ENCODE data around the gene ELP6. TPM values are rescaled to one million over a fixed set of nuclear protein-coding genes. Genes with fewer than 3 reads are reported as not detected.

The ELP6 gene
- total and polyA plus RNA-seq, 9 of the 15 experiments (the other 6 are each of a cell fraction or from before 2014, with no cell fraction given): 76.9 to 198 (median 83.3) TPM

- no peak for TF ChIP-seq SLC30A9 (CRISPR knock-in tag; IDR thresholded peaks at IDR 0.05)
- TF ChIP-seq CBFB (CRISPR knock-in tag; IDR thresholded peaks at IDR 0.05): 0 out of 2 replicates have a peak, but pooled peaks have one; percentile 25
- TF ChIP-seq SAP30 (IDR thresholded peaks at IDR 0.05; ENCODE audit: borderline replicate concordance, insufficient read depth, low read depth, low read length, poor library complexity, severe bottlenecking): peak; percentile 25
- TF ChIP-seq ZNF57 (CRISPR knock-in tag; IDR thresholded peaks at IDR 0.05): no peak
- 0 out of 2 replicates have a peak, but pooled peaks have one; percentile 51 for TF ChIP-seq ZBTB5 (IDR thresholded peaks at IDR 0.05)
- TF ChIP-seq TRIM25 (IDR thresholded peaks at IDR 0.05; ENCODE audit: borderline replicate concordance): peak; percentile 78; the same call in 1 of the 2 replicates
- peak; percentile 31; the same call in 1 of the 2 replicates for TF ChIP-seq CC2D1A (IDR thresholded peaks at IDR 0.05)
- TF ChIP-seq ZNF778 (CRISPR knock-in tag; IDR thresholded peaks at IDR 0.05): no peak
- peak; percentile 92 for TF ChIP-seq CHD1 (IDR thresholded peaks at IDR 0.05; ENCODE audit: low read length)
- peak; percentile 15; the same call in 1 of the 2 replicates for TF ChIP-seq ZEB2 (IDR thresholded peaks at IDR 0.05)
- TF ChIP-seq E2F3 (CRISPR knock-in tag; IDR thresholded peaks at IDR 0.05): no peak
- TF ChIP-seq MCM7 (IDR thresholded peaks at IDR 0.05): 0 out of 4 replicates have a peak, but pooled peaks of 1 of the 2 experiments have one; percentile 11
- peak; percentile 61; the same call in 1 of the 2 replicates for TF ChIP-seq BCOR (IDR thresholded peaks at IDR 0.05)
- TF ChIP-seq RERE (CRISPR knock-in tag; IDR thresholded peaks at IDR 0.05; ENCODE audit: borderline replicate concordance): 0 out of 2 replicates have a peak, but pooled peaks have one; percentile 62
- 0 out of 2 replicates have a peak, but pooled peaks have one; percentile 16 for TF ChIP-seq BCL6 (CRISPR knock-in tag; IDR thresholded peaks at IDR 0.05)
- 0 out of 2 replicates have a peak, but pooled peaks have one; percentile 58 for TF ChIP-seq SRSF3 (IDR thresholded peaks at IDR 0.05; ENCODE audit: insufficient read depth, low read length)
- no peak for TF ChIP-seq ELK1 (CRISPR knock-in tag; IDR thresholded peaks at IDR 0.05)
Observed at GRCh38 chr3:47512416-47513124, 942 bp downstream of the ELP6 start (continued).
